WTC11 (cell line): ENCODE results near the gene CYREN. TPM values are rescaled to one million over a fixed set of nuclear protein-coding genes. Genes with fewer than 3 reads are reported as not detected.

Experiments used
- ATAC-seq: fragments of 200-7000 bp; cut with Tn5 transposase; 2 replicates; pipeline ENCODE4 v1.10.0; 2021; ENCODE audit warnings: mild to moderate bottlenecking, moderate library complexity
- CTCF ChIA-PET: fragments of 300-600 bp; sonication (Branson Sonifier 250); formaldehyde crosslinking; loops from one replicate; lab custom pipeline; 2021; ENCODE audit warnings: antibody characterized with exemption; lab: Charles Lee
- POLR2A ChIA-PET: fragments of 350-600 bp; sonication (Branson Sonifier 250); formaldehyde crosslinking; loops from one replicate; lab custom pipeline; 2021; ENCODE audit warnings: antibody characterized with exemption; lab: Charles Lee
- DNase-seq: peaks from one replicate; pipeline ENCODE4 v3.0.0; 2021; ENCODE audit warnings: low spot score
- H3K27ac Mint-ChIP-seq: 2 replicates; pipeline ENCODE4 v1.8.0; 2021; ENCODE audit warnings: mixed read lengths
- H3K27me3 Mint-ChIP-seq: 2 replicates; pipeline ENCODE4 v1.8.0; 2021; ENCODE audit warnings: low read depth, mild to moderate bottlenecking, moderate library complexity, mixed read lengths
- H3K36me3 Mint-ChIP-seq: 2 replicates; pipeline ENCODE4 v1.8.0; 2021; ENCODE audit warnings: mixed read lengths
- H3K4me1 Mint-ChIP-seq: 2 replicates; pipeline ENCODE4 v1.8.0; 2022; ENCODE audit warnings: mixed read lengths
- H3K4me3 Mint-ChIP-seq: 2 replicates; pipeline ENCODE4 v1.8.0; 2021; ENCODE audit warnings: mild to moderate bottlenecking, moderate library complexity, mixed read lengths
- H3K9me3 Mint-ChIP-seq: 2 replicates; pipeline ENCODE4 v1.8.0; 2021; ENCODE audit warnings: mixed read lengths
- CREM ChIP-seq: sonication (generic); formaldehyde crosslinking; IDR thresholded peaks from 2 replicates; pipeline ENCODE4 v1.8.1; 2022; ENCODE audit warnings: mild to moderate bottlenecking, missing genetic modification reagents, moderate library complexity
- EMX1 ChIP-seq: fragments of 250-450 bp; sonication (Bioruptor Pico); IDR thresholded peaks from 2 replicates; pipeline ENCODE4 v1.8.0; 2021; ENCODE audit warnings: mild to moderate bottlenecking
- ESRRA ChIP-seq: sonication (generic); formaldehyde crosslinking; IDR thresholded peaks from 2 replicates; pipeline ENCODE4 v1.8.1; 2022; ENCODE audit warnings: mild to moderate bottlenecking, missing genetic modification reagents, borderline replicate concordance
- FOXK1 ChIP-seq: sonication (generic); formaldehyde crosslinking; IDR thresholded peaks from 2 replicates; pipeline ENCODE4 v1.8.0; 2022; ENCODE audit warnings: mild to moderate bottlenecking, moderate library complexity, missing genetic modification reagents
- NFE2L1 ChIP-seq: sonication (generic); formaldehyde crosslinking; IDR thresholded peaks from 2 replicates; pipeline ENCODE4 v1.8.1; 2023; ENCODE audit warnings: missing genetic modification reagents
- NR2C2 ChIP-seq: sonication (generic); formaldehyde crosslinking; IDR thresholded peaks from 2 replicates; pipeline ENCODE4 v1.8.0; 2022; ENCODE audit warnings: mild to moderate bottlenecking, missing genetic modification reagents
- SMAD3 ChIP-seq: sonication (generic); formaldehyde crosslinking; IDR thresholded peaks from 2 replicates; pipeline ENCODE4 v1.8.0; 2022; ENCODE audit warnings: missing genetic modification reagents, mild to moderate bottlenecking, borderline replicate concordance
- TEAD4 ChIP-seq: sonication (generic); formaldehyde crosslinking; IDR thresholded peaks from 2 replicates; pipeline ENCODE4 v1.8.0; 2022; ENCODE audit warnings: mild to moderate bottlenecking, missing genetic modification reagents
- ZBTB21 ChIP-seq: sonication (generic); formaldehyde crosslinking; IDR thresholded peaks from 2 replicates; pipeline ENCODE4 v1.8.1; 2023; ENCODE audit warnings: mild to moderate bottlenecking, missing genetic modification reagents, borderline replicate concordance
- ZNF263 ChIP-seq: sonication (generic); formaldehyde crosslinking; IDR thresholded peaks from 2 replicates; pipeline ENCODE4 v1.8.1; 2022; ENCODE audit warnings: low read depth, mild to moderate bottlenecking, moderate library complexity, missing genetic modification reagents
- ZNF416 ChIP-seq: fragments of 250-450 bp; sonication (Bioruptor Pico); IDR thresholded peaks from 2 replicates; pipeline ENCODE4 v1.9.0; 2021; ENCODE audit warnings: mild to moderate bottlenecking, inconsistent platforms
- total RNA-seq: library from RNA; stranded (reverse); gene quantifications from 3 replicates; pipeline ENCODE4 v1.2.3, GENCODE V29; 2021
- TF ChIP-seq, protein P1 (sequence below): fragments of 250-450 bp; sonication (Bioruptor Pico); IDR thresholded peaks from 2 replicates; pipeline ENCODE4 v1.8.0; 2021; ENCODE audit warnings: mild to moderate bottlenecking
- TF ChIP-seq, protein P2 (sequence below): fragments of 200-600 bp; IDR thresholded peaks from 2 replicates; pipeline ENCODE4 v1.8.0; 2022; ENCODE audit warnings: antibody characterized with exemption
- TF ChIP-seq, protein P3 (sequence below): sonication (generic); formaldehyde crosslinking; IDR thresholded peaks from 2 replicates; pipeline ENCODE4 v1.8.0; 2022; ENCODE audit warnings: mild to moderate bottlenecking, missing genetic modification reagents
- TF ChIP-seq, protein P4 (sequence below): sonication (generic); formaldehyde crosslinking; conservative IDR thresholded peaks from 2 replicates; pipeline ENCODE4 v1.8.1; 2023; ENCODE audit warnings: mild to moderate bottlenecking, low read depth, missing genetic modification reagents, moderate library complexity
- TF ChIP-seq, protein P5 (sequence below): sonication (generic); formaldehyde crosslinking; IDR thresholded peaks from 2 replicates; pipeline ENCODE4 v1.8.1; 2022; ENCODE audit warnings: low read depth, mild to moderate bottlenecking, moderate library complexity, missing genetic modification reagents, borderline replicate concordance
- TF ChIP-seq, protein P6 (sequence below): sonication (generic); formaldehyde crosslinking; IDR thresholded peaks from 2 replicates; pipeline ENCODE4 v1.8.1; 2022; ENCODE audit warnings: low read depth, missing genetic modification reagents, borderline replicate concordance
- TF ChIP-seq, protein P7 (sequence below): fragments of 250-450 bp; sonication (Bioruptor Pico); IDR thresholded peaks from 2 replicates; pipeline ENCODE4 v1.9.0; 2021; ENCODE audit warnings: mild to moderate bottlenecking, borderline replicate concordance

Gene CYREN
- total RNA-seq, 1 experiment from 2014 or later: 37.9 TPM

DNA sequence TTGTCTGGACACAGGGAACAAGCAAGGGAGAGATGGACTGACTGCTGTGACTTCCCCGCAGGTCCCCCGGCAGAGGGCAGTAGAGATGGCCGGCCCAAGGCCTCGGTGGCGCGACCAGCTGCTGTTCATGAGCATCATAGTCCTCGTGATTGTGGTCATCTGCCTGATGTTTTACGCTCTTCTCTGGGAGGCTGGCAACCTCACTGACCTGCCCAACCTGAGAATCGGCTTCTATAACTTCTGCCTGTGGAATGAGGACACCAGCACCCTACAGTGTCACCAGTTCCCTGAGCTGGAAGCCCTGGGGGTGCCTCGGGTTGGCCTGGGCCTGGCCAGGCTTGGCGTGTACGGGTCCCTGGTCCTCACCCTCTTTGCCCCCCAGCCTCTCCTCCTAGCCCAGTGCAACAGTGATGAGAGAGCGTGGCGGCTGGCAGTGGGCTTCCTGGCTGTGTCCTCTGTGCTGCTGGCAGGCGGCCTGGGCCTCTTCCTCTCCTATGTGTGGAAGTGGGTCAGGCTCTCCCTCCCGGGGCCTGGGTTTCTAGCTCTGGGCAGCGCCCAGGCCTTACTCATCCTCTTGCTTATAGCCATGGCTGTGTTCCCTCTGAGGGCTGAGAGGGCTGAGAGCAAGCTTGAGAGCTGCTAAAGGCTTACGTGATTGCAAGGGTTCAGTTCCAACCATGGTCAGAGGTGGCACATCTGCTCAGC lies 6.0 kb downstream of the CYREN start:
- Mint-ChIP-seq H3K4me1 (peaks cover 32% of the 10 kb centered on the region), H3K27ac (peak overlapping the region; percentile 70; the same call in 1 of the 2 replicates), H3K27me3 (no peaks in the 10 kb centered on the region; the same call in 1 of the 2 replicates), H3K9me3 (peaks cover 28% of the 10 kb centered on the region), H3K36me3 (peaks cover 84% of the 10 kb centered on the region), H3K4me3 (no peak overlapping the region)
- CTCF ChIA-PET: interaction anchor here (0.6 to 1.7 kb wide), 8 partner anchors 10 to 498 kb away, joined by 3 to 9 read pairs (median 3); partner anchors contain the start of genes AGBL3 and STMP1
- POLR2A ChIA-PET: interaction anchor here (0.6 kb wide), 1 partner anchor 705 kb away, joined by 3 read pairs; no protein-coding TSS in a partner anchor
- no peak for DNase-seq
- peak; percentile 13; the same call in 1 of the 2 replicates for ATAC-seq
- TF ChIP-seq, protein P1, sequence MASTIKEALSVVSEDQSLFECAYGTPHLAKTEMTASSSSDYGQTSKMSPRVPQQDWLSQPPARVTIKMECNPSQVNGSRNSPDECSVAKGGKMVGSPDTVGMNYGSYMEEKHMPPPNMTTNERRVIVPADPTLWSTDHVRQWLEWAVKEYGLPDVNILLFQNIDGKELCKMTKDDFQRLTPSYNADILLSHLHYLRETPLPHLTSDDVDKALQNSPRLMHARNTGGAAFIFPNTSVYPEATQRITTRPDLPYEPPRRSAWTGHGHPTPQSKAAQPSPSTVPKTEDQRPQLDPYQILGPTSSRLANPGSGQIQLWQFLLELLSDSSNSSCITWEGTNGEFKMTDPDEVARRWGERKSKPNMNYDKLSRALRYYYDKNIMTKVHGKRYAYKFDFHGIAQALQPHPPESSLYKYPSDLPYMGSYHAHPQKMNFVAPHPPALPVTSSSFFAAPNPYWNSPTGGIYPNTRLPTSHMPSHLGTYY: no peak
- TF ChIP-seq, protein P2, sequence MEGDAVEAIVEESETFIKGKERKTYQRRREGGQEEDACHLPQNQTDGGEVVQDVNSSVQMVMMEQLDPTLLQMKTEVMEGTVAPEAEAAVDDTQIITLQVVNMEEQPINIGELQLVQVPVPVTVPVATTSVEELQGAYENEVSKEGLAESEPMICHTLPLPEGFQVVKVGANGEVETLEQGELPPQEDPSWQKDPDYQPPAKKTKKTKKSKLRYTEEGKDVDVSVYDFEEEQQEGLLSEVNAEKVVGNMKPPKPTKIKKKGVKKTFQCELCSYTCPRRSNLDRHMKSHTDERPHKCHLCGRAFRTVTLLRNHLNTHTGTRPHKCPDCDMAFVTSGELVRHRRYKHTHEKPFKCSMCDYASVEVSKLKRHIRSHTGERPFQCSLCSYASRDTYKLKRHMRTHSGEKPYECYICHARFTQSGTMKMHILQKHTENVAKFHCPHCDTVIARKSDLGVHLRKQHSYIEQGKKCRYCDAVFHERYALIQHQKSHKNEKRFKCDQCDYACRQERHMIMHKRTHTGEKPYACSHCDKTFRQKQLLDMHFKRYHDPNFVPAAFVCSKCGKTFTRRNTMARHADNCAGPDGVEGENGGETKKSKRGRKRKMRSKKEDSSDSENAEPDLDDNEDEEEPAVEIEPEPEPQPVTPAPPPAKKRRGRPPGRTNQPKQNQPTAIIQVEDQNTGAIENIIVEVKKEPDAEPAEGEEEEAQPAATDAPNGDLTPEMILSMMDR: no peak
- TF ChIP-seq ZNF263 (CRISPR knock-in tag) (no peak), TEAD4 (no peak), FOXK1 (CRISPR knock-in tag) (no peak), ESRRA (CRISPR knock-in tag) (no peak), EMX1 (no peak), SMAD3 (no peak), NR2C2 (CRISPR knock-in tag) (no peak), ZNF416 (CRISPR knock-in tag) (no peak)
- TF ChIP-seq, protein P3, sequence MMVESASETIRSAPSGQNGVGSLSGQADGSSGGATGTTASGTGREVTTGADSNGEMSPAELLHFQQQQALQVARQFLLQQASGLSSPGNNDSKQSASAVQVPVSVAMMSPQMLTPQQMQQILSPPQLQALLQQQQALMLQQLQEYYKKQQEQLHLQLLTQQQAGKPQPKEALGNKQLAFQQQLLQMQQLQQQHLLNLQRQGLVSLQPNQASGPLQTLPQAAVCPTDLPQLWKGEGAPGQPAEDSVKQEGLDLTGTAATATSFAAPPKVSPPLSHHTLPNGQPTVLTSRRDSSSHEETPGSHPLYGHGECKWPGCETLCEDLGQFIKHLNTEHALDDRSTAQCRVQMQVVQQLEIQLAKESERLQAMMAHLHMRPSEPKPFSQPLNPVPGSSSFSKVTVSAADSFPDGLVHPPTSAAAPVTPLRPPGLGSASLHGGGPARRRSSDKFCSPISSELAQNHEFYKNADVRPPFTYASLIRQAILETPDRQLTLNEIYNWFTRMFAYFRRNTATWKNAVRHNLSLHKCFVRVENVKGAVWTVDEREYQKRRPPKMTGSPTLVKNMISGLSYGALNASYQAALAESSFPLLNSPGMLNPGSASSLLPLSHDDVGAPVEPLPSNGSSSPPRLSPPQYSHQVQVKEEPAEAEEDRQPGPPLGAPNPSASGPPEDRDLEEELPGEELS (CRISPR knock-in tag): no peak
- TF ChIP-seq, protein P4, sequence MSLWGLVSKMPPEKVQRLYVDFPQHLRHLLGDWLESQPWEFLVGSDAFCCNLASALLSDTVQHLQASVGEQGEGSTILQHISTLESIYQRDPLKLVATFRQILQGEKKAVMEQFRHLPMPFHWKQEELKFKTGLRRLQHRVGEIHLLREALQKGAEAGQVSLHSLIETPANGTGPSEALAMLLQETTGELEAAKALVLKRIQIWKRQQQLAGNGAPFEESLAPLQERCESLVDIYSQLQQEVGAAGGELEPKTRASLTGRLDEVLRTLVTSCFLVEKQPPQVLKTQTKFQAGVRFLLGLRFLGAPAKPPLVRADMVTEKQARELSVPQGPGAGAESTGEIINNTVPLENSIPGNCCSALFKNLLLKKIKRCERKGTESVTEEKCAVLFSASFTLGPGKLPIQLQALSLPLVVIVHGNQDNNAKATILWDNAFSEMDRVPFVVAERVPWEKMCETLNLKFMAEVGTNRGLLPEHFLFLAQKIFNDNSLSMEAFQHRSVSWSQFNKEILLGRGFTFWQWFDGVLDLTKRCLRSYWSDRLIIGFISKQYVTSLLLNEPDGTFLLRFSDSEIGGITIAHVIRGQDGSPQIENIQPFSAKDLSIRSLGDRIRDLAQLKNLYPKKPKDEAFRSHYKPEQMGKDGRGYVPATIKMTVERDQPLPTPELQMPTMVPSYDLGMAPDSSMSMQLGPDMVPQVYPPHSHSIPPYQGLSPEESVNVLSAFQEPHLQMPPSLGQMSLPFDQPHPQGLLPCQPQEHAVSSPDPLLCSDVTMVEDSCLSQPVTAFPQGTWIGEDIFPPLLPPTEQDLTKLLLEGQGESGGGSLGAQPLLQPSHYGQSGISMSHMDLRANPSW (CRISPR knock-in tag): no peak

DNA sequence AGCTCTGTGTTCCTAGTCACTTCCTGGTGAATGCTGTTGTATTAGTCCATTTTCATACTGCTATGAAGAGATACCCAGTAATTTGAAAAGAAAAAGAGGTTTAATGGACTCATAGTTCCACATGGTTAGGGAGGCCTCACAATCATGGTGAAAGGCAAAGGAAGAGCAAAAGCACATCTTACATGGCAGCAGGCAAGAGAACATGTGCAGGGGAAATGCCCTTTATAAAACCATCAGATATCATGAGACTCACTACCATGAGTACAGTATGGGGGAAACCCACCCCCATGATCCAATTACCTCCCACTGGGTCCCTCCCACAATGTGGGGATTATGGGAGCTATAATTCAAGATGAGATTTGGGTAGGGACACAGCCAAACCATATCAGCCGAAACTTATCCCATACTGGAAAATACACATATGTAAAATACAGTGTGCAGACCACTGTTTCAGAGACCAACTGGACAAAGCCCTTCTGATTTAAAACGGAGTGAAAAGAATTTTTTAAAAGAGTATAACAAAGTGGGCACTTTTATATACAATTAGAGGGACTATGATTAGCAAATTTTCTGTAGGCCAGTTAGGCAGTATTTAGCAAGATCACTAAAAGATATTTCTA lies 8.0 kb downstream of the CYREN start:
- ChIA-PET POLR2A (no interaction called here), CTCF (interaction anchor here (0.6 kb wide), 1 partner anchor 549 kb away, joined by 3 read pairs; no protein-coding TSS in a partner anchor)
- H3K27ac Mint-ChIP-seq: no peak overlapping the region
- peaks cover 26% of the 10 kb centered on the region for H3K4me1 Mint-ChIP-seq
- H3K9me3 Mint-ChIP-seq: peaks cover 34% of the 10 kb centered on the region
- H3K4me3 Mint-ChIP-seq: no peak overlapping the region
- DNase-seq: no peak
- no peaks in the 10 kb centered on the region; the same call in 1 of the 2 replicates for H3K27me3 Mint-ChIP-seq
- H3K36me3 Mint-ChIP-seq: peaks cover 83% of the 10 kb centered on the region
- no peak for ATAC-seq
- TF ChIP-seq, protein P5, sequence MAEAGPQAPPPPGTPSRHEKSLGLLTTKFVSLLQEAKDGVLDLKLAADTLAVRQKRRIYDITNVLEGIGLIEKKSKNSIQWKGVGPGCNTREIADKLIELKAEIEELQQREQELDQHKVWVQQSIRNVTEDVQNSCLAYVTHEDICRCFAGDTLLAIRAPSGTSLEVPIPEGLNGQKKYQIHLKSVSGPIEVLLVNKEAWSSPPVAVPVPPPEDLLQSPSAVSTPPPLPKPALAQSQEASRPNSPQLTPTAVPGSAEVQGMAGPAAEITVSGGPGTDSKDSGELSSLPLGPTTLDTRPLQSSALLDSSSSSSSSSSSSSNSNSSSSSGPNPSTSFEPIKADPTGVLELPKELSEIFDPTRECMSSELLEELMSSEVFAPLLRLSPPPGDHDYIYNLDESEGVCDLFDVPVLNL (CRISPR knock-in tag): no peak
- TF ChIP-seq, protein P6, sequence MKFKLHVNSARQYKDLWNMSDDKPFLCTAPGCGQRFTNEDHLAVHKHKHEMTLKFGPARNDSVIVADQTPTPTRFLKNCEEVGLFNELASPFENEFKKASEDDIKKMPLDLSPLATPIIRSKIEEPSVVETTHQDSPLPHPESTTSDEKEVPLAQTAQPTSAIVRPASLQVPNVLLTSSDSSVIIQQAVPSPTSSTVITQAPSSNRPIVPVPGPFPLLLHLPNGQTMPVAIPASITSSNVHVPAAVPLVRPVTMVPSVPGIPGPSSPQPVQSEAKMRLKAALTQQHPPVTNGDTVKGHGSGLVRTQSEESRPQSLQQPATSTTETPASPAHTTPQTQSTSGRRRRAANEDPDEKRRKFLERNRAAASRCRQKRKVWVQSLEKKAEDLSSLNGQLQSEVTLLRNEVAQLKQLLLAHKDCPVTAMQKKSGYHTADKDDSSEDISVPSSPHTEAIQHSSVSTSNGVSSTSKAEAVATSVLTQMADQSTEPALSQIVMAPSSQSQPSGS (CRISPR knock-in tag): no peak
- TF ChIP-seq FOXK1 (CRISPR knock-in tag): no peak
- TF ChIP-seq CREM (CRISPR knock-in tag): no peak
- TF ChIP-seq ZBTB21 (CRISPR knock-in tag): no peak
- TF ChIP-seq, protein P7, sequence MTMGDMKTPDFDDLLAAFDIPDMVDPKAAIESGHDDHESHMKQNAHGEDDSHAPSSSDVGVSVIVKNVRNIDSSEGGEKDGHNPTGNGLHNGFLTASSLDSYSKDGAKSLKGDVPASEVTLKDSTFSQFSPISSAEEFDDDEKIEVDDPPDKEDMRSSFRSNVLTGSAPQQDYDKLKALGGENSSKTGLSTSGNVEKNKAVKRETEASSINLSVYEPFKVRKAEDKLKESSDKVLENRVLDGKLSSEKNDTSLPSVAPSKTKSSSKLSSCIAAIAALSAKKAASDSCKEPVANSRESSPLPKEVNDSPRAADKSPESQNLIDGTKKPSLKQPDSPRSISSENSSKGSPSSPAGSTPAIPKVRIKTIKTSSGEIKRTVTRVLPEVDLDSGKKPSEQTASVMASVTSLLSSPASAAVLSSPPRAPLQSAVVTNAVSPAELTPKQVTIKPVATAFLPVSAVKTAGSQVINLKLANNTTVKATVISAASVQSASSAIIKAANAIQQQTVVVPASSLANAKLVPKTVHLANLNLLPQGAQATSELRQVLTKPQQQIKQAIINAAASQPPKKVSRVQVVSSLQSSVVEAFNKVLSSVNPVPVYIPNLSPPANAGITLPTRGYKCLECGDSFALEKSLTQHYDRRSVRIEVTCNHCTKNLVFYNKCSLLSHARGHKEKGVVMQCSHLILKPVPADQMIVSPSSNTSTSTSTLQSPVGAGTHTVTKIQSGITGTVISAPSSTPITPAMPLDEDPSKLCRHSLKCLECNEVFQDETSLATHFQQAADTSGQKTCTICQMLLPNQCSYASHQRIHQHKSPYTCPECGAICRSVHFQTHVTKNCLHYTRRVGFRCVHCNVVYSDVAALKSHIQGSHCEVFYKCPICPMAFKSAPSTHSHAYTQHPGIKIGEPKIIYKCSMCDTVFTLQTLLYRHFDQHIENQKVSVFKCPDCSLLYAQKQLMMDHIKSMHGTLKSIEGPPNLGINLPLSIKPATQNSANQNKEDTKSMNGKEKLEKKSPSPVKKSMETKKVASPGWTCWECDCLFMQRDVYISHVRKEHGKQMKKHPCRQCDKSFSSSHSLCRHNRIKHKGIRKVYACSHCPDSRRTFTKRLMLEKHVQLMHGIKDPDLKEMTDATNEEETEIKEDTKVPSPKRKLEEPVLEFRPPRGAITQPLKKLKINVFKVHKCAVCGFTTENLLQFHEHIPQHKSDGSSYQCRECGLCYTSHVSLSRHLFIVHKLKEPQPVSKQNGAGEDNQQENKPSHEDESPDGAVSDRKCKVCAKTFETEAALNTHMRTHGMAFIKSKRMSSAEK (CRISPR knock-in tag): no peak
- TF ChIP-seq NFE2L1 (CRISPR knock-in tag): no peak
